Natural killer cell treated with Interleukin-12 subunit alpha and Interleukin-12 subunit beta and Interleukin-15 and Interleukin-18, amount 100 ng/mL, for 72 hours (primary cell): ENCODE results near the gene ACTA2. TPM values are rescaled to one million over a fixed set of nuclear protein-coding genes. Genes with fewer than 3 reads are reported as not detected.

ENCODE experiments used
- ATAC-seq, 2 donors: fragments of 150-1000 bp; cut with Tn5 transposase in 1 of 2; sonication (Bioruptor Pico), chemical (Tn5 transposase) in 1 of 2; 2 replicates each; pipeline ENCODE4 v1.10.0; 2021
- DNase-seq: peaks from one replicate; pipeline ENCODE4 v3.0.0; 2022; ENCODE audit warnings: low spot score
- H3K27ac Mint-ChIP-seq, 2 donors: 1 replicate in 1 of 2; 2 replicates in 1 of 2; pipeline ENCODE4 v1.8.0; 2022; ENCODE audit warnings: mixed read lengths in 2 of 2, mild to moderate bottlenecking in 1 of 2, moderate library complexity in 1 of 2
- H3K27me3 Mint-ChIP-seq, 2 donors: 1 replicate in 1 of 2; 2 replicates in 1 of 2; pipeline ENCODE4 v1.8.0; 2022; ENCODE audit warnings: mixed read lengths in 2 of 2
- H3K36me3 Mint-ChIP-seq: one replicate; pipeline ENCODE4 v1.8.0; 2022; ENCODE audit warnings: mixed read lengths
- H3K4me1 Mint-ChIP-seq, 2 donors: 1 replicate in 1 of 2; 2 replicates in 1 of 2; pipeline ENCODE4 v1.8.0; 2022; ENCODE audit warnings: low read depth in 2 of 2, mixed read lengths in 2 of 2, mild to moderate bottlenecking in 1 of 2
- H3K4me3 Mint-ChIP-seq: one replicate; pipeline ENCODE4 v1.8.0; 2022; ENCODE audit warnings: mixed read lengths
- H3K9me3 Mint-ChIP-seq: 2 replicates; pipeline ENCODE4 v1.8.0; 2022; ENCODE audit warnings: mixed read lengths
- total RNA-seq, 2 donors: library from RNA; stranded (reverse); gene quantifications; one replicate each; pipeline ENCODE4 v1.2.3, GENCODE V29; 2022

ACTA2 gene
- total RNA-seq: 10 to 100 TPM in 1 of 2 donors, 1 to 10 TPM in 1; 8.4 to 19.7 TPM

DNA sequence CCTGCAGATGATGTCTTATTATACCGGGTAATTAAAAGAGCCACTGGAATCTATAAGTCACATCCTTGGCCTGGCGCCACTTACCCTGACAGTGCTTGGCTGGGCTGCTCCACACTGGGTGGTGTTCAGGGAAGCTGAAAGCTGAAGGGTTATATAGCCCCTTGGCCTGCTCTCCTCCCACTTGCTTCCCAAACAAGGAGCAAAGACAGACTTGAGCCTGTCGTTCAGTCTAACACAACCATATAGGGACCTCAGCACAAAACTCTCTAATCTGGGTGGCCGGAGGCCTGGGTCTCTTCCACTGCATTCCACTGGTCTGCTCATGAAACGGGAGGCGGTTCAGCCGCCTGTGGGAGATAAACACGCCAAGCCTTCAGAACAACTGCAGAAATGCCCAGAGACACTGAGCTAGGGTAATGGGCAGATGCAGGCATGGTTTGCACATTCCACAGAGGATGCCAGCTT lies at the start of gene ACTA2:
TSS of gene ACTA2 (minus strand) at position 127 of the 465 bp plus-strand sequence. CDS start 3,843 bp downstream, outside the sequence.
- H3K4me3 Mint-ChIP-seq: no peak within 1 kb of the TSS
- no peaks in the 10 kb centered on the region for H3K36me3 Mint-ChIP-seq
- no peaks in the 10 kb centered on the region for H3K9me3 Mint-ChIP-seq
- DNase-seq: no peak
- H3K27me3 Mint-ChIP-seq: no peaks in the 10 kb centered on the region
- no peak for ATAC-seq
- no peak within 1 kb of the TSS for H3K27ac Mint-ChIP-seq
- no peaks in the 10 kb centered on the region for H3K4me1 Mint-ChIP-seq

DNA sequence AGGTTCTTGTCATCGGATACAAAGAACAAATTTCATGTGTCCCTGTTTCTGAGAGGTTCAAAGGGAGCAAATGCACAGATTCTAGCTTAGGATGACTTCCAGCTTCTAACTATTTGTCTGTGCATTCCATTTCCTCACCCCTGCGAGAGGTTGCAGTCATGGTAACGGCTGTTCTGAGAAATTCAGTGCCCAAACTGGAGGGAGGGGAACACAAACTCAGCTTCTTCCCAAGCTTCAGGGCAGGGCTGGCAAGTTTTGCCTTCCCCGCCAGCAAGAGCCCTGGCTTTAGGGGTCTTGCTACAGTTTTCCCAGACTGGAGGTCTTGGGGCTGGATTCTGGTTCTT lies 49.1 kb upstream of the ACTA2 start:
- H3K27me3 Mint-ChIP-seq: no peaks in the 10 kb centered on the region
- DNase-seq (no peak), ATAC-seq (no peak)
- H3K27ac Mint-ChIP-seq: peak overlapping the region; percentile 74 to 79
- peak overlapping the region; percentile 79 for H3K4me3 Mint-ChIP-seq
- no peaks in the 10 kb centered on the region for H3K9me3 Mint-ChIP-seq
- H3K4me1 Mint-ChIP-seq: peaks cover 33 to 48% of the 10 kb centered on the region in 2 donors
- peaks cover 14% of the 10 kb centered on the region for H3K36me3 Mint-ChIP-seq

DNA sequence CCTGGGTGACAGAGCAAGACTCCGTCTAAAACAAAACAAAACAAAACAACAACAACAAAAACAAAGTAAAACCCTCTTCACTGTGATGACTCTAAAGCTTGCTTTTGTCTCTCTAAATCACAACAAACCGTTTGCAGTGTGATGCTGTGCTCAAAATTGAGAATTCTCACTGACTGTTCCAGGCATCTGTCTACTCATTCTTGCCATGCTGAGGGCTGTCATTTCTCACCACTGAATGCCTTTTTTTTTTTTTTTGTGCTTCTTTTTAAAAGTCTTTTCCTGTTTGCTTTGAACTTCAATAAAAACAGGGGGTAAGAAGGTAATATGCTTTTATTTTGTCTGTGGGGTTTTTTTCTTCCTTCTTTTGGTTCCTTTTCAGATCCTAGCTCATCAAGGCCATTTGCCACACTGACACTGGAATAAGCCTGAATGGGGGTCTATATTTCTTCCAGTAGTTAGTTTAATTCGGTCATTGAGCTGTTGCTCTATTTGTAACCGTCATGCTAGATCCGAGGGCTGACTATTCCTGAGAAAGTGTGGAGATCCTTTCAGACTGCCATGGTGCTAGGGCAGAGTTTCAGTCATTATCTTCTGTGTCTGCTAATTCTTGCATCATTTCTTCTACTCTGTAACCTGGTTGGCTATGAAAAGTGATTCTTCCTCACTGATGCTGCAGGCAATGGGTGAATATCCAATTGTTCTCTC lies 48.6 kb upstream of the ACTA2 start:
- Mint-ChIP-seq H3K27me3 (no peaks in the 10 kb centered on the region), H3K4me1 (peaks cover 36 to 51% of the 10 kb centered on the region in 2 donors), H3K4me3 (peak overlapping the region; percentile 79), H3K9me3 (no peaks in the 10 kb centered on the region), H3K27ac (peak overlapping the region; percentile 74 to 79), H3K36me3 (peaks cover 14% of the 10 kb centered on the region)
- no peak for DNase-seq
- ATAC-seq: peak; percentile 48 to 84

DNA sequence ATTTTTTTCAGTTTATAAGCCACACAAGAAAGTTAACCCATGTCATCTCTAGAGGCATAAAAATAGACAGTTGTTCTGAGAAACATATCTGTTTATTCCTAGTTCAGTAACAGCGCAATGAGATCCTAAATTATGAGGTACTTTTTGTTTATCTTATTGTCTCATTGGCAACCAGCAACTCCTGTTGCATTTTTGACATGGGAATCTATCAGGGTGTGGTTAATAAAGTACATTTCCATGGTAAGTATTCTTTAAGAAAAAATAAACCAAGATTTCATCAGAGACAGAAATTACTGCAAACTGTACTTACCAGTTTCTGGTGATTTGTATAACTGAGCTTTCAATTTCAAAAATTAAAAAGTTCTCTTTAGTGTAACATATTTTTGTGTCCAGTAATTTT lies 47.1 kb upstream of the ACTA2 start:
- H3K4me1 Mint-ChIP-seq: peaks cover 48 to 63% of the 10 kb centered on the region in 2 donors
- no peaks in the 10 kb centered on the region for H3K9me3 Mint-ChIP-seq
- H3K27me3 Mint-ChIP-seq: no peaks in the 10 kb centered on the region
- DNase-seq: no peak
- no peak for ATAC-seq
- peaks cover 10% of the 10 kb centered on the region for H3K36me3 Mint-ChIP-seq
- H3K4me3 Mint-ChIP-seq: peak overlapping the region; percentile 79
- peak overlapping the region; percentile 11 to 79 for H3K27ac Mint-ChIP-seq

DNA sequence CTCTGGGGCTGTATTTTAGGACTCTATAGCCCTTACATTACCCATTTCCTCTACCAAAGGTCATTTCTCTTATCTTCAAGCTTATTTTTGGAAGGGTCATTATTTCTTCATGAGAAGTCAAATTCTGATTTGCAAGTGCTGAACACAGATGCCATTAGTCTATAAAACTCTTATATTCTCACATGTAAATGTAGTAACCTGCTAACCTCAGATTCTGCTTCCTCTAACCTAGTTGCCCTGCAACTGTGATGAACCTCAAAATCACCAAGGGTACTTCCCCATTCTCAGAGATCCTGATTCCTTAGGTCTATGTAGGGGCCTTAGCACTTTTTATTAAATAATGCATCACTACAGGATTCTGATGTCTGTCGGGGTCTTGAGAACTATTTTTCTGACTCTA lies 44.4 kb upstream of the ACTA2 start:
- peak overlapping the region; percentile 21 for H3K4me3 Mint-ChIP-seq
- H3K9me3 Mint-ChIP-seq: no peaks in the 10 kb centered on the region
- H3K36me3 Mint-ChIP-seq: peaks cover 11% of the 10 kb centered on the region
- peaks cover 48 to 68% of the 10 kb centered on the region in 2 donors for H3K4me1 Mint-ChIP-seq
- ATAC-seq: peak in 1 of 2 donors; percentile 45
- H3K27ac Mint-ChIP-seq: peak overlapping the region; percentile 44 to 86
- H3K27me3 Mint-ChIP-seq: no peaks in the 10 kb centered on the region
- DNase-seq: no peak

DNA sequence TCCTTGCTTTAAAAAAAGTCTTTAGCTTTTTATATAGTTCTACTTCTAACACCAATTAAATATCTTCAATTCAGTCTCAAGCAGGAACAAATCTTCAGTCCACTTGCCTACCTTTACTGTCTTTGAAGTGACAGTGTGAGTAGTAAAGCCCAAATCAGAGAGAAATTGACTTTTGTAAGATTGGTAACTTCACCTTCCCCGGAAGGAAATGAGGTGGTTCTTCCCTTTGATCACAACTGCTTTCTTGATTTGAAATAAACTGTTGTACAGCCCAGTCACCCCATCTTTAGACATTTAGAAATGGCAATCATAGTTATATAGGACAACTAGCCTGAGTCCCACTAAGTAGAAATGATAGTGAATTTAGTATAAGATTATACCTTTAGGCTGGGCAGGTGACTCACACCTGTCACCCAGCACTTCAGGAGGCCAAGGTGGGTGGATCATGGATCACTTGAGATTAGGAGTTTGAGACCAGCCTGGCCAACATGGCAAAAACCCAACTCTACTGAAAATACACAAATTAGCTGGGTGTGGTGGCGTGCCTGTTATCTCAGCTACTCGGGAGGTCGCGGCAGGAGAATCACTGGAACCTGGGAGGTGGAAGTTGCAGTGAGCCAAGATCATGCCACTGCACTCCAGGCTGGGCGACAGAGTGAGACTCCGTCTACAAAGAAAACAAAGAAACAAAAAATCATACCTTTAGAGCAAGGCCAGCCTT lies 42.7 kb upstream of the ACTA2 start:
- DNase-seq (no peak), ATAC-seq (no peak)
- H3K4me1 Mint-ChIP-seq: peaks cover 40 to 62% of the 10 kb centered on the region in 2 donors
- peak overlapping the region; percentile 86 to 87 for H3K27ac Mint-ChIP-seq
- H3K27me3 Mint-ChIP-seq: no peaks in the 10 kb centered on the region
- no peaks in the 10 kb centered on the region for H3K9me3 Mint-ChIP-seq
- H3K4me3 Mint-ChIP-seq: peak overlapping the region; percentile 73
- peaks cover 16% of the 10 kb centered on the region for H3K36me3 Mint-ChIP-seq

DNA sequence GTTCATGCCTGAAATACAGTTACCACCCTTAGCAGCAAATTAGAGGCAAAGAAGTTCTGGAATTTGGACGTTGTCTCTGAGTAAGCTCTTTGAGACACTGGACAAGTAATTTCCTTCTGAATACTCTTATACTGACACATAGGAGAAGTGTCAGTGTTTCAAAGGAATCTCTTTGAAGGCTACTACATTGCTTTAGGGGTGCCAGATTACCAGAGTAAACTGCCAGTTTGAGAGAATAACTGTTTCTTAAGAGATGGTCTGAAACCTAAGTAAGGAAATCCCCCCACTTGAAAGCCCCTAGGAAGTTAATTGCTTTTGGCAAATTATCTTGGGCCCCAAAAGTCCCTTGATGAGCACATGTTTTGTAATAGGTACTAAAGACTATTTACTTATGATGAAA lies 41.4 kb upstream of the ACTA2 start:
- Mint-ChIP-seq H3K9me3 (no peaks in the 10 kb centered on the region), H3K27me3 (no peaks in the 10 kb centered on the region), H3K4me3 (peak overlapping the region; percentile 99), H3K27ac (peak overlapping the region; percentile 100), H3K4me1 (peaks cover 51 to 67% of the 10 kb centered on the region in 2 donors), H3K36me3 (peaks cover 16% of the 10 kb centered on the region)
- no peak for ATAC-seq
- no peak for DNase-seq

DNA sequence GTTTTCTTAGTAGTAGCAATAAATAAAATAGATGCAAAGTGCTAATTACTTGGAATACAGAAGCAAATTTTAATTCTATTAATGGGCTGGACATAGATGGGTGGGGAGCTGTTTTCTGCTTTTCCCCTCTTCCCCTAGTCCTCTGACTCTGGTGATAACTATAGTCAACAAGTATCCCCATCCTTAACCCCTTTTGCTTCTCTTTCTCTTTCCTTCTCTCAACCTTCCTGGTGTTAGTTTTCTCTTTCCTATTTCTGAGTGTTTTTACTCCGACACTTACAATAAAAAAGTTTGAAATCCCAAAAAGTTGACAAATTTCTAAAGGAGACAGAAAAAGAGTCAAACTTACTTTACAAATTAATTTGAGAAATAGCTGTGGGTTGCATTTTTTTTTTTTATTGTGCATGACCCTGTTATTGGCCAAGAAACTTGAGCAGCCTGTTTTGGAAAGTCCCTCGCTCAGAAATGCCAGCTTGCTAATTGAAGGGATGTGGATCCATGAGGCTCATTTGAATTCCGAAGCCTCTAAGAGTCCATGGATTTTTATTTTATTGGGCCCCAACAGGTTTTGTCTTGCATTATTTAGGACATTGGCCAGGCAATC lies 40.5 kb upstream of the ACTA2 start:
- Mint-ChIP-seq H3K36me3 (peaks cover 16% of the 10 kb centered on the region), H3K9me3 (no peaks in the 10 kb centered on the region), H3K27me3 (no peaks in the 10 kb centered on the region), H3K4me3 (peak overlapping the region; percentile 99), H3K4me1 (peaks cover 54 to 74% of the 10 kb centered on the region in 2 donors), H3K27ac (peak overlapping the region; percentile 100)
- ATAC-seq (no peak), DNase-seq (no peak)

DNA sequence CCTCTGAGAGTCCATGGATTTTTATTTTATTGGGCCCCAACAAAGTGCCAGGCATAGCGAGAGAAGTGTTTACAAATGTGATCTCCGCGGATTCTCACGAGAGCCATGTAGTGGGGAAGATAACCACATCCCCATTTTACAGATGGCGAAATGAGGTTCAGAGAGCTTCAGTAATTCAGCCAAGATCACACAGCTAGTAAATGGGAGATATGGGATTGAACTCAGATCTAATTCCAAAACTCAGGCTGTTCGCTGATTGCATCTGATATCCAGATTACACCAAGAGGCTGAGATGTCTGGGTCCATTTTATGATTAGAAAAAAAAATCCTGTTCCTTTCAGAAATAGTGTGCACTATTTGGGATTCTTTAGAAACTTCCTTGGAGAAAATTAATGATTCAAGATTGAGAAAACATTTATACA lies 39.3 kb upstream of the ACTA2 start:
- peaks cover 16% of the 10 kb centered on the region for H3K36me3 Mint-ChIP-seq
- peak overlapping the region; percentile 99 for H3K4me3 Mint-ChIP-seq
- ATAC-seq (no peak), DNase-seq (peak; percentile 61)
- peak overlapping the region; percentile 100 for H3K27ac Mint-ChIP-seq
- no peaks in the 10 kb centered on the region for H3K9me3 Mint-ChIP-seq
- no peaks in the 10 kb centered on the region for H3K27me3 Mint-ChIP-seq
- peaks cover 57 to 79% of the 10 kb centered on the region in 2 donors for H3K4me1 Mint-ChIP-seq

DNA sequence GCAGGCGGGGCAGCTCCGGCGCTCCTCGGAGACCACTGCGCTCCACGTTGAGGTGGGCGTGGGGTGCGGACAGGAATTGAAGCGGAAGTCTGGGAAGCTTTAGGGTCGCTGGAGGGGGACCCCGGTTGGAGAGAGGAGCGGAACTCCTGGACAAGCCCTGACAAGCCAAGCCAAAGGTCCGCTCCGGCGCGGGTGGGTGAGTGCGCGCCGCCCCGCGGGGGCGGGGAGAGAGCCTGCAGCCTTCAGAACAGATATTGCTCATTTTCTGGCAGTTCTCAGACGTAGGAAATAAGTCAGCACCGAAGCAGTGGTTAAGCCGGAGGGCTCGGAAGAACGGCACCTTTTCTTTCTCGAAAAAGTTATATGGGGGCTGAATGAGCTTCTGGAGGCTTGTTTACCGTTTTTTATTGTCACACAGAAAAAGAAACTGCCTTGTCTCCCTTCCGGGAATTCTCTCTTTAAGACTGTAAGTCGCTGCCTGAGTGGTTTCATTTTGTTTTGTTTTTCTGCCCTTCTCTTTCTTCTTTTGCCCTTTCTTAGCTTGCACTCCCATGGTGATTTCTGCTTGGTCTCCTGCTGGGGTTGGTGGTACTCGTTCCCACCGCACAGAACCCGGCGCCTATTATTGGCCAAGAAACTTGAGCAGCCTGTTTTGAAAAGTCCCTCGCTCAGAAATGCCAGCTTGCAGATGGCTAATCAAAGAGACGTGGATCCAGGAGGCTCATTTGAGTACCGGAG lies 38.8 kb upstream of the ACTA2 start:
- H3K36me3 Mint-ChIP-seq: peaks cover 20% of the 10 kb centered on the region

DNA sequence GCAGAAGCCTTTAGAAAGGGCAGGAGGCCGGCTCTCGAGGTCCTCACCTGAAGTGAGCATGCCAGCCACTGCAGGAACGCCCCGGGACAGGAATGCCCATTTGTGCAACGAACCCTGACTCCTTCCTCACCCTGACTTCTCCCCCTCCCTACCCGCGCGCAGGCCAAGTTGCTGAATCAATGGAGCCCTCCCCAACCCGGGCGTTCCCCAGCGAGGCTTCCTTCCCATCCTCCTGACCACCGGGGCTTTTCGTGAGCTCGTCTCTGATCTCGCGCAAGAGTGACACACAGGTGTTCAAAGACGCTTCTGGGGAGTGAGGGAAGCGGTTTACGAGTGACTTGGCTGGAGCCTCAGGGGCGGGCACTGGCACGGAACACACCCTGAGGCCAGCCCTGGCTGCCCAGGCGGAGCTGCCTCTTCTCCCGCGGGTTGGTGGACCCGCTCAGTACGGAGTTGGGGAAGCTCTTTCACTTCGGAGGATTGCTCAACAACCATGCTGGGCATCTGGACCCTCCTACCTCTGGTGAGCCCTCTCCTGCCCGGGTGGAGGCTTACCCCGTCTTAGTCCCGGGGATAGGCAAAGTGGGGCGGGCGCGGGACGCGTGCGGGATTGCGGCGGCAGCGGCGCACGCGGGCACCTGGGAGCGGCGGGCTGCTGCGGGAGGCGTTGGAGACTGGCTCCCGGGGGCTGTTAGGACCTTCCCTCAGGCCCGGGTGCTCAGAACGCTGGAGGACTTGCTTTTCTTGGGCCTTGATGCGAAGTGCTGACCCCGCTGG lies 38.0 kb upstream of the ACTA2 start, which contains the start of gene FAS:
TSS of gene FAS (plus strand) at position 415 of the 777 bp plus-strand sequence. CDS start at position 494, 79 bp downstream.
- Mint-ChIP-seq H3K36me3 (peaks cover 23% of the 10 kb centered on the region), H3K4me3 (peak within 1 kb of the TSS; percentile 99), H3K27me3 (no peaks in the 10 kb centered on the region), H3K9me3 (peaks cover 4% of the 10 kb centered on the region), H3K4me1 (peaks cover 53 to 75% of the 10 kb centered on the region in 2 donors), H3K27ac (peak within 1 kb of the TSS; percentile 100)
- DNase-seq (peak; percentile 93), ATAC-seq (peak; percentile 84)

More for the DNA sequence above, 38.8 kb upstream of the ACTA2 start:
- ATAC-seq: peak; percentile 72 to 74
- Mint-ChIP-seq H3K4me1 (peaks cover 57 to 80% of the 10 kb centered on the region in 2 donors), H3K9me3 (peaks cover 3% of the 10 kb centered on the region), H3K27me3 (no peaks in the 10 kb centered on the region), H3K4me3 (peak overlapping the region; percentile 99), H3K27ac (peak overlapping the region; percentile 100)
- DNase-seq: peak; percentile 85

DNA sequence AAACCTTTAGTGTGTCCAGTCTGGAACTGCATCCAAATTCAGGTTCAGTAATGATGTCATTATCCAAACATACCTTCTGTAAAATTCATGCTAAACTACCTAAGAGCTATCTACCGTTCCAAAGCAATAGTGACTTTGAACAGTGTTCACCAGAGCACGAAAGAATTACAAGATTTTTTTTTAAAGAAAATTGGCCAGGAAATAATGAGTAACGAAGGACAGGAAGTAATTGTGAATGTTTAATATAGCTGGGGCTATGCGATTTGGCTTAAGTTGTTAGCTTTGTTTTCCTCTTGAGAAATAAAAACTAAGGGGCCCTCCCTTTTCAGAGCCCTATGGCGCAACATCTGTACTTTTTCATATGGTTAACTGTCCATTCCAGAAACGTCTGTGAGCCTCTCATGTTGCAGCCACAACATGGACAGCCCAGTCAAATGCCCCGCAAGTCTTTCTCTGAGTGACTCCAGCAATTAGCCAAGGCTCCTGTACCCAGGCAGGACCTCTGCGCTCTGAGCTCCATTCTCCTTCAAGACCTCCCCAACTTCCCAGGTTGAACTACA lies 37.3 kb upstream of the ACTA2 start:
- Mint-ChIP-seq H3K4me3 (peak overlapping the region; percentile 99), H3K27me3 (no peaks in the 10 kb centered on the region), H3K27ac (peak overlapping the region; percentile 100), H3K4me1 (peaks cover 53 to 73% of the 10 kb centered on the region in 2 donors), H3K9me3 (peaks cover 4% of the 10 kb centered on the region), H3K36me3 (peaks cover 23% of the 10 kb centered on the region)
- ATAC-seq: peak; percentile 57 to 74
- peak; percentile 78 for DNase-seq
